Neuronal stem cell (in vitro differentiated cells): ENCODE results near the gene SLC13A4.

Source experiments
- DNase-seq: peaks from one replicate; pipeline ENCODE4 v3.0.0-alpha.2; 2013; ENCODE audit warnings: low spot score
- H2AFZ ChIP-seq: one replicate; pipeline ENCODE4 v1.6.1; 2013; ENCODE audit warnings: mild to moderate bottlenecking, low read length, inconsistent platforms
- H2AK5ac ChIP-seq: 2 replicates; pipeline ENCODE4 v1.6.1; 2013; ENCODE audit warnings: low read depth, mild to moderate bottlenecking, inconsistent platforms, low read length, moderate library complexity, mixed read lengths
- H2BK120ac ChIP-seq: 2 replicates; pipeline ENCODE4 v1.6.1; 2013; ENCODE audit warnings: low read depth, mild to moderate bottlenecking, inconsistent platforms, low read length, moderate library complexity, mixed read lengths
- H2BK12ac ChIP-seq: one replicate; pipeline ENCODE4 v1.6.1; 2013; ENCODE audit warnings: low read length, inconsistent platforms
- H2BK15ac ChIP-seq: 2 replicates; pipeline ENCODE4 v1.6.1; 2013; ENCODE audit warnings: mild to moderate bottlenecking, low read length, inconsistent platforms, mixed read lengths
- H2BK5ac ChIP-seq: one replicate; pipeline ENCODE4 v1.6.1; 2013; ENCODE audit warnings: inconsistent platforms, mild to moderate bottlenecking, low read length, moderate library complexity
- H3K14ac ChIP-seq: one replicate; pipeline ENCODE4 v1.6.1; 2013; ENCODE audit warnings: low read length, inconsistent platforms
- H3K18ac ChIP-seq: 2 replicates; pipeline ENCODE4 v1.6.1; 2013; ENCODE audit warnings: low read length, inconsistent platforms
- H3K23ac ChIP-seq: 2 replicates; pipeline ENCODE4 v1.6.1; 2013; ENCODE audit warnings: low read depth, mild to moderate bottlenecking, mixed read lengths, low read length, inconsistent platforms; ENCODE audit not compliant: poor library complexity
- H3K27ac ChIP-seq: replicated peaks from 3 replicates; pipeline ENCODE4 v1.5.1; 2013; ENCODE audit warnings: low read length, inconsistent platforms
- H3K27me3 ChIP-seq, 3 experiments: 2 replicates each; pipeline ENCODE4 v1.6.1; 2013; ENCODE audit warnings: low read length in 3 of 3, mild to moderate bottlenecking in 2 of 3, inconsistent platforms in 1 of 3, low read depth in 1 of 3, mixed read lengths in 1 of 3, moderate library complexity in 1 of 3; ENCODE audit not compliant: control insufficient read depth in 3 of 3, insufficient read depth in 3 of 3
- H3K36me3 ChIP-seq, 2 donors: replicated peaks in 1 of 2; 2 replicates each; pipeline ENCODE4 v1.6.1; 2013; ENCODE audit warnings: low read length in 2 of 2; ENCODE audit not compliant: control insufficient read depth in 2 of 2, insufficient read depth in 2 of 2
- H3K4ac ChIP-seq: 2 replicates; pipeline ENCODE4 v1.6.1; 2013; ENCODE audit warnings: inconsistent platforms, mild to moderate bottlenecking, low read length, moderate library complexity
- H3K4me1 ChIP-seq, 2 donors: 1 replicate in 1 of 2; 2 replicates in 1 of 2; pipeline ENCODE4 v1.6.1; 2013; ENCODE audit warnings: low read length in 2 of 2, low read depth in 1 of 2; ENCODE audit not compliant: control insufficient read depth in 2 of 2, insufficient read depth in 1 of 2
- H3K4me2 ChIP-seq: one replicate; pipeline ENCODE4 v1.6.1; 2013; ENCODE audit warnings: mild to moderate bottlenecking, low read length, inconsistent platforms; ENCODE audit not compliant: insufficient read depth, poor library complexity, severe bottlenecking
- H3K4me3 ChIP-seq, 2 donors: 2 replicates each; pipeline ENCODE4 v1.5.1; 2013; ENCODE audit warnings: low read length in 2 of 2, mild to moderate bottlenecking in 2 of 2, inconsistent platforms in 1 of 2, moderate library complexity in 1 of 2
- H3K79me1 ChIP-seq: one replicate; pipeline ENCODE4 v1.6.1; 2013; ENCODE audit warnings: low read depth, mild to moderate bottlenecking, inconsistent platforms, low read length, moderate library complexity
- H3K9ac ChIP-seq: one replicate; pipeline ENCODE4 v1.6.1; 2013; ENCODE audit warnings: mild to moderate bottlenecking, low read depth, low read length, inconsistent platforms; ENCODE audit not compliant: poor library complexity
- H3K9me3 ChIP-seq, 2 donors: replicated peaks in 1 of 2; 2 replicates each; pipeline versions ENCODE3 to v1.6.1; 2013; ENCODE audit warnings: low read length in 2 of 2, mild to moderate bottlenecking in 2 of 2, inconsistent platforms in 1 of 2, low read depth in 1 of 2, mixed read lengths in 1 of 2, moderate library complexity in 1 of 2; ENCODE audit not compliant: control insufficient read depth in 2 of 2, insufficient read depth in 1 of 2
- H4K8ac ChIP-seq: one replicate; pipeline ENCODE4 v1.6.1; 2013; ENCODE audit warnings: low read depth, mild to moderate bottlenecking, inconsistent platforms, low read length, moderate library complexity
- H4K91ac ChIP-seq: one replicate; pipeline ENCODE4 v1.6.1; 2013; ENCODE audit warnings: low read length, low read depth, mild to moderate bottlenecking, inconsistent platforms; ENCODE audit not compliant: poor library complexity
- WGBS, 2 donors: extraction: QIAGEN DNeasy Blood & Tissue Kit; methylation state at CpG; one replicate each; pipeline ENCODE4 v1.1.7; 2013; ENCODE audit warnings: missing lambda C conversion rate in 2 of 2, mixed read lengths in 1 of 2; ENCODE audit not compliant: insufficient read length in 2 of 2, insufficient replicate concordance in 1 of 2; ENCODE audit errors: extremely low coverage in 2 of 2; 5-methylcytosine and 5-hydroxymethylcytosine counted together

SLC13A4 gene

DNA sequence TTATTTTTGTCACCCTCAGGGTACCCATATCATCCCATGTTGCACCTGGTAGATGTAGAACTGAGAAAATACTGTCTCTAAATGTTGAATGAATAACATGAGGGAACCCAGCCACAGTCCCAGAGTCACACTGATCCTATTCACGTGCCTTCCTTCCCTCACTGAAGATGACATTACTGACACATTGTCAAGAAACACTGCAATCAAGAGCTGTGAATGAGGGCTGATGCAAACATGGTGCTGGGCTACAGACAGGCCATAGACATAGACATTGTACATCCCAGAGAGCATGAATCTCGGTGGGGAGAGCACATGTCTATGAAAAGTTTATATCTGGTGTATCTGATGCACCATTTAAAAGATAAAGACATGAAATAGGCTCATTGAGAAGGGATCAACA lies 9.8 kb downstream of the SLC13A4 start:
- Histone ChIP-seq H2AFZ (no peak overlapping the region), H3K27ac (no peak overlapping the region), H3K36me3 (no peaks in the 10 kb centered on the region), H2AK5ac (no peak overlapping the region), H2BK5ac (no peak overlapping the region), H3K79me1 (no peaks in the 10 kb centered on the region), H3K18ac (no peak overlapping the region), H3K4me3 (no peak overlapping the region), H4K8ac (no peak overlapping the region), H4K91ac (no peak overlapping the region), H3K9ac (no peak overlapping the region), H3K14ac (no peak overlapping the region), H3K4ac (no peak overlapping the region), H3K4me2 (no peak overlapping the region), H3K27me3 (peaks cover 0 to 3% (median 0%) of the 10 kb centered on the region in 3 experiments), H3K4me1 (peaks cover 12 to 15% of the 10 kb centered on the region in 2 donors), H2BK15ac (no peak overlapping the region), H3K9me3 (no peaks in the 10 kb centered on the region), H2BK12ac (no peak overlapping the region), H3K23ac (no peak overlapping the region), H2BK120ac (no peak overlapping the region)
- no CpG with 5 or more reads among the region's 2 CpGs for WGBS, 2 donors
- DNase-seq, result no peak

DNA sequence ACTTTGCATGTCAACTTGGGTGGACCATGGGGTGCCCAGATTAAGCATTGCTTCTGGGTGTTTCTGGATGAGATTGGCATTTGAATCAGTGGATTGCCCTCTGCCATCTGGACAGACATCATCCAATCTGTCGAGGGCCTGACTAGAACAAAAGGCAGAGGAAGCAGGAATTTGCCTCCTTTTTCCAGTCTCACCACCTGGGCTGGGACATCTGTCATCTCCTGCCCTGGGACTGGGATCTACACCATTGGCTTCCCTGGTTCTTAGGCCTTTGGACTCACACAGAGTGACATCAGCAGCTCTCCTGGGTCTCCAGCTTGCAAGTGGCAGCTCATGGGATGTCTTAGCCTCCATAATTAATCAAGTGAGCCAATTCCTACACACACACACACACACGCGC lies 10.3 kb downstream of the SLC13A4 start:
- Histone ChIP-seq H2BK12ac (no peak overlapping the region), H3K23ac (no peak overlapping the region), H3K27ac (no peak overlapping the region), H2BK120ac (no peak overlapping the region), H3K4me3 (no peak overlapping the region), H3K9ac (no peak overlapping the region), H3K36me3 (no peaks in the 10 kb centered on the region), H3K4me2 (no peak overlapping the region), H3K79me1 (no peaks in the 10 kb centered on the region), H3K4me1 (peaks cover 12 to 15% of the 10 kb centered on the region in 2 donors), H4K8ac (no peak overlapping the region), H2BK15ac (no peak overlapping the region), H3K4ac (no peak overlapping the region), H3K14ac (no peak overlapping the region), H3K9me3 (no peaks in the 10 kb centered on the region), H3K27me3 (no peaks in the 10 kb centered on the region), H3K18ac (no peak overlapping the region), H2BK5ac (no peak overlapping the region), H2AK5ac (no peak overlapping the region), H4K91ac (no peak overlapping the region), H2AFZ (no peak overlapping the region)
- no CpG with 5 or more reads among the region's 3 CpGs for WGBS, 2 donors
- no peak for DNase-seq

- H3K79me1 ChIP-seq, result no peaks in the 10 kb centered on the region
- H3K18ac ChIP-seq, result no peak overlapping the region
- no peak overlapping the region for H3K4ac ChIP-seq
- H2BK5ac ChIP-seq, result no peak overlapping the region
- no peaks in the 10 kb centered on the region for H3K9me3 ChIP-seq
- H4K91ac ChIP-seq, result no peak overlapping the region
- no peak overlapping the region for H3K4me2 ChIP-seq
- no peak overlapping the region for H3K9ac ChIP-seq
- no CpG with 5 or more reads among the region's 9 CpGs for WGBS, 2 donors
- no peak overlapping the region for H4K8ac ChIP-seq
- H3K14ac ChIP-seq, result no peak overlapping the region
- no peak overlapping the region for H2BK15ac ChIP-seq
- H3K27me3 ChIP-seq, result no peaks in the 10 kb centered on the region
- no peak overlapping the region for H2AK5ac ChIP-seq
- H2AFZ ChIP-seq, result no peak overlapping the region
- no peak overlapping the region for H3K27ac ChIP-seq
- no peak overlapping the region for H3K23ac ChIP-seq
- DNase-seq, result no peak
- no peaks in the 10 kb centered on the region for H3K36me3 ChIP-seq
- H3K4me1 ChIP-seq, result peaks cover 14 to 15% of the 10 kb centered on the region in 2 donors
- no peak overlapping the region for H2BK12ac ChIP-seq
- no peak overlapping the region for H3K4me3 ChIP-seq
- H2BK120ac ChIP-seq, result no peak overlapping the region
These were observed 11.2 kb downstream of the SLC13A4 start for GRCh38 chr7:135716677-135717238.

- Histone ChIP-seq H2AFZ (no peak overlapping the region), H2BK120ac (no peak overlapping the region), H3K4me3 (no peak overlapping the region), H4K91ac (no peak overlapping the region), H3K9me3 (no peaks in the 10 kb centered on the region), H2AK5ac (no peak overlapping the region), H4K8ac (no peak overlapping the region), H3K23ac (no peak overlapping the region), H2BK15ac (no peak overlapping the region), H3K27me3 (no peaks in the 10 kb centered on the region), H3K9ac (no peak overlapping the region), H3K4me1 (peaks cover 11 to 14% of the 10 kb centered on the region in 2 donors), H3K4ac (no peak overlapping the region), H2BK5ac (no peak overlapping the region), H3K14ac (no peak overlapping the region), H3K27ac (no peak overlapping the region), H3K18ac (no peak overlapping the region), H3K36me3 (no peaks in the 10 kb centered on the region), H3K79me1 (no peaks in the 10 kb centered on the region), H3K4me2 (no peak overlapping the region), H2BK12ac (no peak overlapping the region)
- WGBS, 2 donors, result no CpG with 5 or more reads among the region's 1 CpG
- DNase-seq, result no peak
These were observed 12.3 kb downstream of the SLC13A4 start for GRCh38 chr7:135715673-135716072.
